Measurements from ENCODE around the gene FNTB. TPM values are rescaled to one million over a fixed set of nuclear protein-coding genes. Genes with fewer than 3 reads are reported as not detected.
A peak's percentile ranks its signal among the peaks of the same experiment; 100 is the strongest.

Gene FNTB
- total and polyA plus RNA-seq, 2 donors (not counting 1 experiment from before 2014, with no cell fraction given) = 6.6 to 10.2 TPM

GRCh38 chr14:64983439-64984310 is 3.0 kb upstream of the FNTB start:
- no peaks in the 10 kb centered on the region for H3K9me3 ChIP-seq (ENCODE audit: control extremely low read depth in 1 of 3, control insufficient read depth in 2 of 3, insufficient read depth in 1 of 3, low read length in 2 of 3)
- H3K27ac ChIP-seq (ENCODE audit: low read length in 2 of 2) = no peak overlapping the region
- no peak overlapping the region for H3K9ac ChIP-seq (ENCODE audit: low read length)
- WGBS (ENCODE audit: insufficient coverage) = 13% methylated on average over 3 of the region's 15 CpGs
- ChIA-PET CTCF (interaction anchor here (0.5 to 1.7 kb wide), 10 partner anchors 8 to 1088 kb away, joined by 3 to 7 read pairs (median 3); no protein-coding TSS in a partner anchor), POLR2A (interaction anchor here (0.7 kb wide), 1 partner anchor 486 kb away, joined by 6 read pairs; no protein-coding TSS in a partner anchor)
- no peak overlapping the region for H3K4me3 ChIP-seq (ENCODE audit: control extremely low read depth in 1 of 5, extremely low read depth in 1 of 5, insufficient read depth in 1 of 5, low read depth in 2 of 5, low read length in 4 of 5)
- Mint-ChIP-seq H3K9me3 (ENCODE audit: insufficient read depth) (no peaks in the 10 kb centered on the region), H3K4me1 (peaks cover 25% of the 10 kb centered on the region), H3K27me3 (peaks cover 18% of the 10 kb centered on the region), H3K4me3 (peak overlapping the region; percentile 80), H3K27ac (peak overlapping the region; percentile 43)
- no peaks in the 10 kb centered on the region for H4K20me1 ChIP-seq (ENCODE audit: control insufficient read depth, insufficient read depth, low read length, poor library complexity, severe bottlenecking)
- ATAC-seq (ENCODE audit: low read depth) = no peak
- no peaks in the 10 kb centered on the region for H3K36me3 ChIP-seq (replicated peaks in 1 of 2; ENCODE audit: control extremely low read depth in 1 of 2, control insufficient read depth in 1 of 2, extremely low read depth in 1 of 2, insufficient read depth in 2 of 2, low read length in 1 of 2)
- H3K79me2 ChIP-seq (ENCODE audit: control insufficient read depth, insufficient read depth, low read length) = peaks cover 15% of the 10 kb centered on the region
- peaks cover 15% of the 10 kb centered on the region in 2 donors for H3K4me1 ChIP-seq (ENCODE audit: control insufficient read depth in 2 of 2, insufficient read depth in 2 of 2, low read length in 2 of 2)
- H3K27me3 ChIP-seq (replicated peaks in 1 of 4; ENCODE audit: control extremely low read depth in 1 of 4, control insufficient read depth in 3 of 4, insufficient read depth in 4 of 4, low read length in 3 of 4) = peaks cover 0 to 6% (median 3%) of the 10 kb centered on the region in 4 experiments
- intact Hi-C loops (cut with micrococcal nuclease) = loop anchor here (5.0 to 10.0 kb wide), 2 partner anchors 181 to 621 kb away; no protein-coding TSS in a partner anchor
- peak overlapping the region; percentile 50 for H3K4me2 ChIP-seq (replicated peaks; ENCODE audit: low read depth, low read length, poor library complexity, severe bottlenecking)
- TF ChIP-seq CTCF (IDR thresholded peaks at IDR 0.05) = peak; percentile 87
- TF ChIP-seq EZH2 (IDR thresholded peaks at IDR 0.05; ENCODE audit: borderline replicate concordance, insufficient read depth, low read depth, low read length, poor library complexity, severe bottlenecking) = no peak
- peak overlapping the region; percentile 49 for H2AFZ ChIP-seq (ENCODE audit: insufficient read depth, low read depth, low read length, poor library complexity, severe bottlenecking)
- DNase-seq = peak; percentile 62

GRCh38 chr14:64987438-64987767 is 708 bp downstream of the FNTB start:
- intact Hi-C loops (cut with micrococcal nuclease) = loop anchor here (1.0 to 10.0 kb wide), 8 partner anchors 15 to 617 kb away; partner anchors contain the start of genes CHURC1, FUT8, HSPA2 and MAX

More at GRCh38 chr14:64987438-64987767, 708 bp downstream of the FNTB start:
- CTCF ChIA-PET = interaction anchor here (0.9 to 3.2 kb wide), 7 partner anchors 11 to 973 kb away, joined by 3 to 15 read pairs (median 5); no protein-coding TSS in a partner anchor
- Mint-ChIP-seq H3K27me3 (peaks cover 15% of the 10 kb centered on the region), H3K9me3 (ENCODE audit: insufficient read depth) (no peaks in the 10 kb centered on the region), H3K4me1 (peaks cover 43% of the 10 kb centered on the region), H3K27ac (peak overlapping the region; percentile 98), H3K4me3 (peak overlapping the region; percentile 100)
- H3K4me1 ChIP-seq (ENCODE audit: control insufficient read depth in 2 of 2, insufficient read depth in 2 of 2, low read length in 2 of 2) = peaks cover 25% of the 10 kb centered on the region in 2 donors
- peak overlapping the region; percentile 81 for H3K9ac ChIP-seq (ENCODE audit: low read length)
- peak overlapping the region; percentile 88 for H3K4me2 ChIP-seq (replicated peaks; ENCODE audit: low read depth, low read length, poor library complexity, severe bottlenecking)
- peaks cover 0 to 6% (median 3%) of the 10 kb centered on the region in 4 experiments for H3K27me3 ChIP-seq (replicated peaks in 1 of 4; ENCODE audit: control extremely low read depth in 1 of 4, control insufficient read depth in 3 of 4, insufficient read depth in 4 of 4, low read length in 3 of 4)
- H3K36me3 ChIP-seq (replicated peaks in 1 of 2; ENCODE audit: control extremely low read depth in 1 of 2, control insufficient read depth in 1 of 2, extremely low read depth in 1 of 2, insufficient read depth in 2 of 2, low read length in 1 of 2) = peaks cover 0 to 2% of the 10 kb centered on the region in 2 experiments
- POLR2A ChIA-PET = no interaction called here
- no peak for ATAC-seq (ENCODE audit: low read depth)
- DNase-seq = no peak
- peak overlapping the region; percentile 56 to 92 (median 84) for H3K4me3 ChIP-seq (ENCODE audit: control extremely low read depth in 1 of 5, extremely low read depth in 1 of 5, insufficient read depth in 1 of 5, low read depth in 2 of 5, low read length in 4 of 5)
- H3K9me3 ChIP-seq (ENCODE audit: control extremely low read depth in 1 of 3, control insufficient read depth in 2 of 3, insufficient read depth in 1 of 3, low read length in 2 of 3) = no peaks in the 10 kb centered on the region
- TF ChIP-seq EZH2 (IDR thresholded peaks at IDR 0.05; ENCODE audit: borderline replicate concordance, insufficient read depth, low read depth, low read length, poor library complexity, severe bottlenecking) (no peak), CTCF (IDR thresholded peaks at IDR 0.05) (no peak)
- H3K27ac ChIP-seq (ENCODE audit: low read length in 2 of 2) = peak overlapping the region; percentile 65 to 70
- no peaks in the 10 kb centered on the region for H4K20me1 ChIP-seq (ENCODE audit: control insufficient read depth, insufficient read depth, low read length, poor library complexity, severe bottlenecking)
- 3% methylated on average over 8 of the region's 8 CpGs for WGBS (ENCODE audit: insufficient coverage)
- H2AFZ ChIP-seq (ENCODE audit: insufficient read depth, low read depth, low read length, poor library complexity, severe bottlenecking) = peak overlapping the region; percentile 94
- H3K79me2 ChIP-seq (ENCODE audit: control insufficient read depth, insufficient read depth, low read length) = peaks cover 40% of the 10 kb centered on the region
